GM21360 (cell line): Measurements from ENCODE around the gene JKAMP.

ENCODE experiments used
- ATAC-seq: cut with Tn5 transposase; IDR thresholded peaks from one replicate; pipeline ENCODE4 v1.9.1; 2021; ENCODE audit warnings: mild to moderate bottlenecking, moderate library complexity; ENCODE audit not compliant: unreplicated experiment

JKAMP gene

DNA sequence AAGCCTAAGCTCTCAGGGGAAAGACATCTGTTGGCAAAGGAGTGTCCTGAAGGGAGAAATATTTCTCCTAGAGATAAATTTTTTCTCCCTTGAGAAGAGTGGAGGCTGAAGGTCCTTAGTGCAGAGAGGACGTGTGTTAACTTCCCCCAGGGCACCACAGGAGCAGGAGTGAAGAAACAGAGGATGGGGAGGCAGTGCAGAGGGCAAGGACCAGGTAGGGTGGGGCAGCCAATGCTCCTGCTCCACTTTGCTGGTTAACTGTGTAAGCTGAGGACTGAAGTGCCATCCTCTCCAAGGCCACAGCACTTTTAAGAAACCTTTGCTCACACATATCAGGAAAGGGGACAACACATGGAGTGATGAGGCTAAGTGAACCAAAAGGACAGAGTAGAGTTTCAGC lies 4.2 kb upstream of the JKAMP start:
- ATAC-seq, result no peak

- ATAC-seq, result no peak
These were observed 2.9 kb upstream of the JKAMP start for GRCh38 chr14:59481407-59481806.

- no peak for ATAC-seq
These were observed 2.3 kb upstream of the JKAMP start for GRCh38 chr14:59481871-59482540.

DNA sequence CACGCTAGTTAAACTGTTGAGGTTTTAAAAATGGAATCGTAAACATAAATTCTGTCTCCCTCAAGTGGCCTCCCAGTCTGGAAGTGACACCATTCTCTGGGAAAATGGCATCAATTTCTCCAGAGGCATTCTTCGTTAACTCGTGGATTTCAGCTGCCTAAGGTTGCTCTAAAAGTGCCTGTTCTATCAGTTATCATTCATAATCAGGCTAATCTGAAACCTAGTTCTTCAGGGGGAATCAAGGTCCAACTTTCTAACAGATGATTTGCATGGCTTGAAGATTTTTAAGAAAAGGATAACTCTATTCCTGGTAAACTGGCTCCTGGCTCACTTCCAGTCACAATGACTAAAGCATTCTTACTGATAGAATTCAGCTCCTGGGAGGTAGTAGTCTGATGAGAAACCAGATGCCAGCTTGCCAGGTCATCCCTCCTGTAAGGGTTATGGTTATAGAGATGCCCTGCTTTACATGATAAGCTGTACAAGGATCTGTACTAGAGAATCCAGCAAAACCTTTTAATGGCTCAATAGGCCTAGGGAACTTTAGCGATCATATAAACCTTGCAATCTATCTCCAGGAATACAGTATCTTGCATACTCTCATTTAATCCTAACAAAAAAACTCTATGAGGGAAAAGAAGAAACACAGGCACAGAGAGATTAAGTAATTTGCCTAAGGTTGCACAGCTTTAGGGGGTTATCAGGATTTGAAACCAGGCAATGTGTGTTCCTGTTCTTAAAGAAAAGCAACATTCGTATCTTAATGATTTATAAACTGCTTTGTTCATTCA lies 1.6 kb upstream of the JKAMP start:
- ATAC-seq, result no peak

DNA sequence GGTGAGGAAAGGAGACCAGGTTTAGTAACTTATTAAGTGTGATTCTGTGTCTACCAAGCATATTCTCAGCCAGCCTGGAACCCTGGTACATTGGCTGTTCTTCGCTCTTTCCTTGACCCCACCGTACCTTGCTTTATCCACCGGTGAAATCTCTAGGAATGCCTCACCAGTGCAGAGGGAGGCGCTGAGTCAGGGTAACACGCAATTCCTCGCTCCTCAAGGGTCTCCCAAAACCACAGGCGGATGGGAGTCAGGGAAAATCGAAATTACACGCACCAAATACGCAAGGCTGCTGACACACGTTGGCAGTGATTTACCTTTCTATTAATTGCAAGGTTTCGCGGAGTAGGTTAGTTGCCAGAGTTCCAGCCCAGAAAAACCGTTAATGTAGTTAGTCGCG lies 954 bp upstream of the JKAMP start:
- ATAC-seq, result no peak

DNA sequence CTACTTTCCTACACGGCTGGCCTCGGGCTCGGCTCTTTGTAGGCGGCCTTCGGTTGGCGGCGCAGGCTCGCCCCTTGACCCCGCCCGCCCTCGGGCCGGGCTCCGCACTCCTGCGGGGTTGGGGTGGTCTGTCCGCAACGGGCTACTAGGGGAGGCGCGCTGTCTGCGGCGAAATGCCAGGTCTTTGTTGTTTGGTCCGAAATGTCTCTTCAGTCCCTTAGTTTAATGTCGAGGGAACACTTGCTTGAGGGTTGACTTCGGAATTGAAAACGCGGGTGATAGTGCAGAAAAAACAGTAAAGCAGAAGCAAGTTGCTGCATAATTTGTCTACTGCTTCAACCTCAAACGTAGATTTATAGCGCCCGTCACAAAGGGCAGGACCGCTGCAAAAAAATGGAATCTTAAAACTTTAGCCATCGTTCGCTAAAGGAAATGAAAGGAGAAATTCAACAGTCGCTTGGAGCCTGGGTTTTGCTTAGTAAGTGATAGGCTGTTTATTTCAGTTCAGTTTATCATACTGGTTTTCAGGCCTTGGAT lies 390 bp downstream of the JKAMP start:
- ATAC-seq, result peak; percentile 42

DNA sequence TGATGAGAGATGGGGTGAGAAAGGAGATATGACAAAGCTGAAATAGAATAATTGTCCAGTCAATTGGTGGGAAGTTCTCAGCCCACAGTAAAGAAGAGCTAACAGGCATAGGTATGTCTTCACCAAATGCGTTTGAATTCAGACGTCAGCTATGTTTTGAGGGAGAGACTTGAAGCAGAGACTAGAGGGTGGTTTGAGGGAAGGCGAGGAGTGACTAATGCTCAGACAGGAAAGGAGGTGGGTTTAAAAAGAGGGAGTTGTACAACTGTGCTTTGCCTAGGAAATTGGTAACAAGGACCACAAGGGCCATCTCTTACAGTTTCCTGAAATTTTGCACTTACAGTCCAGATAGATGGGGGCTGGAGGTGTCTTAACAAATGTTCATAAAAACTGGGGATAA lies 6.4 kb downstream of the JKAMP start:
- no peak for ATAC-seq

DNA sequence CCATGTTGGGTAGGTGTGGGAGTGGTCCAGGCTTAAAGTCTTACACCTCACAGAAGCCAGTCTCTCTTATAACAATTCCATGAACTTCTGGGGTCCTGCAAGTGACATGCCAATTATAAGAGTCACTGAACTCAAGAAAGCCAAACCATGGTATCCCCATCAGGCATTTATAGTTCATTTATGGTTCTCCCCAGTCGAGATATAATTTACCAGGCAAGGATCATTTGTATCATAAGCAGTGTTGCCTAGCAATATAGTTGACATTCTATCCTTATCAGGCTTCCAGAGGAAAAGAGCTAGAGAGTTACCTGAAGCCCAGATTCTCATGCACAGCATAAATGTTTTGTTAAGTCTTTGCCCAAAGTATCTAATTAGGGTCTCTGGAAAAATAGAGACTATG lies 8.1 kb downstream of the JKAMP start:
- ATAC-seq, result no peak

- no peak for ATAC-seq
These were observed 16.4 kb downstream of the JKAMP start for GRCh38 chr14:59500732-59501131.

GRCh38 chr14:59503256-59503655 lies 18.9 kb downstream of the JKAMP start:
- ATAC-seq, result no peak

DNA sequence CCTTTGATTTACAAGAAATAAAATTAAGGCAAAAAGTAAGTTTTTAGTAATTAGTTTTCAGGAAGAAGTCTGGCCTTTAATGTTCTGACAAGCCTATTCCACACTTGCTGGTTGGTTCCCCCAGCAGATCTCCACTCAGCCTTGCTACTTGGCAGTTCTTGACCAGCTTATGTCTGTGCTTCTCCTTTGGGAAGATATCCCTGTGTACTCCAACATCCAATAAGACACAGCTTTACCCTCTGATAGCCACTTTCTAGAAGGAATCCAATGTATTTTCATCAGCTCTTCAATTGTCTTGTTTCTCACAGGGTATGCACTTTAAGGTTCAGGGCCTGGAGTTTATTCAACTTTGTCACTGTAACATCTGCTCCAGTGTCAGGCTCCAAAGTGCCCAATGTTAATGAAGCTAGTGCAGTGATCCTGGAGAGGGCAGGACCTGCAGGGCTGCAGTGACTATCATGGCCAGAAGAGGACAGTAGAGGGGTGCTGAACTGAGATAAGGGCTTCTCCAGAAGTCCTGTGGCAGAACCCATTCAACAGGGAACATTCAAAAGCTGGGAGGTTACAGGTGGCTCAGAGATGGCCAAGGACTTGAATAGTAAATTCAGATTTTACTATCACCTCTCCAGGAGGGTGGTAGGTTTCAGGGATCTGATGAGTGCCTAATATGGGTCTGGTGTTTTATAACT lies 22.9 kb downstream of the JKAMP start:
- ATAC-seq, result peak; percentile 87

- ATAC-seq, result no peak
These were observed 23.4 kb downstream of the JKAMP start for GRCh38 chr14:59507752-59508103.

DNA sequence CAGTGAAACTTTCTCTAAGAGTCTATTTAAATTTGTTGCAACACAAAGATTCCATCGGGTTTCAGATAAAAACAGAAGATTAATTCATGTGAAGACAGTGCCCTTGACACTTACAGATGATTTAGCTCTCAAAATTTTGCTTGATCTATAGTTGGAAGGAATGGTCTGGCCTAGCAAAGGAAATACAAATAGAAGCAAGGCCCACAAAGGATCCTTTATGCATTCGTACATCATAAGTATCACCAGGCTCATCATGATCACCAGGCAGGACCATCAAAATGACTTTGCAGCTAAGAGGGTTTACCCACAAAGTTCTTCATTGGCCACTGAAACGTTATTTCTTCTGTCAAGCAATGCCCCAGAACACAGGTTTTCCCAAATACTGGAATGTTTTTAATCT lies 24.8 kb downstream of the JKAMP start:
- no peak for ATAC-seq

- no peak for ATAC-seq
These were observed 25.7 kb downstream of the JKAMP start for GRCh38 chr14:59510001-59510400.

- ATAC-seq, result no peak
These were observed 26.6 kb downstream of the JKAMP start for GRCh38 chr14:59510966-59511365.

- ATAC-seq, result no peak
These were observed 27.7 kb downstream of the JKAMP start for GRCh38 chr14:59511916-59512575.

- ATAC-seq, result no peak
These were observed 35.9 kb downstream of the JKAMP start for GRCh38 chr14:59520224-59520623.

DNA sequence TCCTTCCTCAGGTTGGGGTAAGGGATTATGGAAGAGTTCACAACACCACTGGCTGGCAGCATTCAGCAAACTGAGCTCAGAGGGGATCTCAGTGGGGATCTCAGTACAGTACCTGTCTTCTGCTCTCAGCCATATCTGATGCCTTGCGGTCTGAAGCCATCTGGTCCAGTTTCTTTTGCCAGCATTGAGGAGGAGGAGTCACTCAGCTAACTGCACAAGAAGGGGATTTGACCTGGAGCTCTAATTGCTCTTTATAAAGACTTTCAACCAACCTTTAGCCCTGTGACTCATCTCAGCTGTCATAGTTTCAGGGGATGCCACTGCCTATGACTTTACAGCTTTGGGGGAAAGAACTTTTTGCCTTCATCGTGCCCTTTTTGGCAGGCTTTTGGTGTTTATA lies 44.9 kb downstream of the JKAMP start:
- ATAC-seq, result no peak

- ATAC-seq, result no peak
These were observed 46.0 kb downstream of the JKAMP start for GRCh38 chr14:59530349-59530748.

DNA sequence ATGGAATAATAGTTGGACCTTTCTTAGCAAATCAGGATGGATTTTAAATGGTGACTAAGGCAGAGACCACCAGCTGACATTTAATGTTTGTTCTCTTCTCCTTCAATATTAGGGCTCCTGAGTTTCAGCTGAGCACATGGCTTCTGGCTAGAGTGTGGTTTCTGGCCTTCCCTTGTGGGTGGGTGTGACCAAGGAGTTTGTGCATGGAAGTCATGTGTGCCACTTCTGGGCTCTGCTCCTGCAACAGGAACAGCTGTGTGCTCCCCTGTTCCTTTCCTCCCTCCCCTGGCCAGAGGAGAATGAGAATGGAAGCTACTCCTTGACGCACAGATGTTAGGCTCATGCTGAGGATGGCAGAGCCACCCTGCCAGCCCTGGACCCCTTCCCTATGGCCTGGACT lies 48.1 kb downstream of the JKAMP start:
- ATAC-seq, result no peak

DNA sequence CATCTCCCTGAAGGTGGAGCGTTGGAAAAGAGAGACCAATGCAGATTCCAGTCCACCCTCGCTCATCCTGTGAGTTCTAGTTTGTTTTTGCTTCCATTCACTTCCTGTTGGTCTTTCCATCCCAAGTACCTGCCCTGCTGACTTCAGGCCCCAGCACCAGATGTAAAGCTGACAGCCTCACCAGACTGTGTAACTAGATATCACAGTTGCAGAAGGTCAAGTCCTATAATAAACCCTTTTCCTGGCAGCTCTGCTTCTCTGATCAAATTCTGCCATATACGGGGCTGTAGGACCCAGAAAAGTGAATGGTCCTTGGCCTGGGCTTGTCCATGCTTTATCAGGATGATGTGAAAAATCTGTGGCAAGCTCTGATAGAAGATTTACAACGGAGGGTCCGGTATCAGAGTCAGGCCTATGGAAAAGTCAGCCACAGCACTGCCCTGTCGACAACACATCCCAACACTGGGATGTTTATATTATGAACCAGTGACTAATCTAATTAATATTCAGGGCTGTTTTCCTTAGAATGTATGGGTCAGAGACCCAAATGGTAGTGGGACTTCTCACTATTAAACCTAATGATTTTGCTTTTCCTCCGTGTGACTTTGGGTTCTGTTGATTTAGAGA lies 50.2 kb downstream of the JKAMP start:
- ATAC-seq, result no peak
